ENCODE results near the gene SH3BP5.
A peak's percentile ranks its signal among the peaks of the same experiment; 100 is the strongest.

The SH3BP5 gene

GRCh38 chr3:15303216-15303615, 29.2 kb downstream of the SH3BP5 start:
- no peak for DNase-seq (ENCODE audit: low read depth)
- TF ChIP-seq MYC (IDR thresholded peaks at IDR 0.05; ENCODE audit: low read depth, low read length): no peak
- TF ChIP-seq, protein P1, sequence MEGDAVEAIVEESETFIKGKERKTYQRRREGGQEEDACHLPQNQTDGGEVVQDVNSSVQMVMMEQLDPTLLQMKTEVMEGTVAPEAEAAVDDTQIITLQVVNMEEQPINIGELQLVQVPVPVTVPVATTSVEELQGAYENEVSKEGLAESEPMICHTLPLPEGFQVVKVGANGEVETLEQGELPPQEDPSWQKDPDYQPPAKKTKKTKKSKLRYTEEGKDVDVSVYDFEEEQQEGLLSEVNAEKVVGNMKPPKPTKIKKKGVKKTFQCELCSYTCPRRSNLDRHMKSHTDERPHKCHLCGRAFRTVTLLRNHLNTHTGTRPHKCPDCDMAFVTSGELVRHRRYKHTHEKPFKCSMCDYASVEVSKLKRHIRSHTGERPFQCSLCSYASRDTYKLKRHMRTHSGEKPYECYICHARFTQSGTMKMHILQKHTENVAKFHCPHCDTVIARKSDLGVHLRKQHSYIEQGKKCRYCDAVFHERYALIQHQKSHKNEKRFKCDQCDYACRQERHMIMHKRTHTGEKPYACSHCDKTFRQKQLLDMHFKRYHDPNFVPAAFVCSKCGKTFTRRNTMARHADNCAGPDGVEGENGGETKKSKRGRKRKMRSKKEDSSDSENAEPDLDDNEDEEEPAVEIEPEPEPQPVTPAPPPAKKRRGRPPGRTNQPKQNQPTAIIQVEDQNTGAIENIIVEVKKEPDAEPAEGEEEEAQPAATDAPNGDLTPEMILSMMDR (IDR thresholded peaks at IDR 0.05; ENCODE audit: low read depth, low read length): no peak
- no peak for TF ChIP-seq POLR2A (IDR thresholded peaks at IDR 0.05; ENCODE audit: extremely low read depth, insufficient read length)
- TF ChIP-seq, protein P2, sequence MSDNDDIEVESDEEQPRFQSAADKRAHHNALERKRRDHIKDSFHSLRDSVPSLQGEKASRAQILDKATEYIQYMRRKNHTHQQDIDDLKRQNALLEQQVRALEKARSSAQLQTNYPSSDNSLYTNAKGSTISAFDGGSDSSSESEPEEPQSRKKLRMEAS (IDR thresholded peaks at IDR 0.05; ENCODE audit: low read depth, low read length): no peak
- H3K4me3 ChIP-seq (ENCODE audit: low read depth, low read length): no peak overlapping the region

- no peak overlapping the region for H3K4me3 ChIP-seq (ENCODE audit: low read depth, low read length)
- TF ChIP-seq, protein P2 (IDR thresholded peaks at IDR 0.05; ENCODE audit: low read depth, low read length): no peak
- TF ChIP-seq, protein P1 (IDR thresholded peaks at IDR 0.05; ENCODE audit: low read depth, low read length): no peak
- TF ChIP-seq MYC (IDR thresholded peaks at IDR 0.05; ENCODE audit: low read depth, low read length) (no peak), POLR2A (IDR thresholded peaks at IDR 0.05; ENCODE audit: extremely low read depth, insufficient read length) (no peak)
- DNase-seq (ENCODE audit: low read depth): no peak
Measured at GRCh38 chr3:15301761-15302160, 30.6 kb downstream of the SH3BP5 start.

DNA sequence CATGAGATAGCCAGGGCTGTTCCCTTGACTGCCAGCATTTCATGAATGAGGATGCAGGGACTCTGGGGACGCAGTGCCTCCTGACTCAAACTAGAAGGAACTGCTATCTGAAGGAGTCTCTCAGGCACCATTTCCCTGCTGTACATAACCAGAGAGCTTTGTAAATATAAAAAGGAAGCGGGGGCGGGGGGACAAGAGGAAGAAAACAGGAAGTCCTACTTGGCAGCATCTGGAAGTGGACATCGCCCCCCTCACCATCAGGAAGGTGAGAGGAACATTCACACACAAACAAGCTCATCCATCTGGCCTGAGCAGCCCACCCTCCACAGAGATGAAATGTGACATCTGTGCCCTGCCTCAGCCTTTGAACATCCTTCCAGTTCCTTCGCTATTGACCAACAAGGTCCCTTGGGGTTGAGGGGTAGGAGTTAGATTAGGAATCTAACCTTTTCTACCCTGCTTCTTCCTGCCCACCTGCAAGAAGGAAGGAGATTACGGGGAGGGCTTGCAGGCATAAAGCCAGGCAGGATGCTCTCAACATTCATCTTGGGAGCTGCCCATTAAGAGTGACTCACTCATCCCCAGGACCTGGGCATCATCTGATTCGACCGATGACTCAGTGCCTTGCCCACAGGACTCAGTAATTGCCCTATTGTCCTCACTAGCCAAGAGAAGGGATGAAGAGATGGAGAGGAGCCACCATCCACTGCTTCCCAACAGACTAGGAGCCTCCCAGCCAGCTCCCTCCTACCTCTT, 31.9 kb downstream of the SH3BP5 start:
- H3K4me3 ChIP-seq (ENCODE audit: low read depth, low read length): no peak overlapping the region
- DNase-seq (ENCODE audit: low read depth): peak; percentile 67
- TF ChIP-seq POLR2A (IDR thresholded peaks at IDR 0.05; ENCODE audit: extremely low read depth, insufficient read length): no peak
- TF ChIP-seq, protein P1 (IDR thresholded peaks at IDR 0.05; ENCODE audit: low read depth, low read length): no peak
- TF ChIP-seq, protein P2 (IDR thresholded peaks at IDR 0.05; ENCODE audit: low read depth, low read length): no peak

DNA sequence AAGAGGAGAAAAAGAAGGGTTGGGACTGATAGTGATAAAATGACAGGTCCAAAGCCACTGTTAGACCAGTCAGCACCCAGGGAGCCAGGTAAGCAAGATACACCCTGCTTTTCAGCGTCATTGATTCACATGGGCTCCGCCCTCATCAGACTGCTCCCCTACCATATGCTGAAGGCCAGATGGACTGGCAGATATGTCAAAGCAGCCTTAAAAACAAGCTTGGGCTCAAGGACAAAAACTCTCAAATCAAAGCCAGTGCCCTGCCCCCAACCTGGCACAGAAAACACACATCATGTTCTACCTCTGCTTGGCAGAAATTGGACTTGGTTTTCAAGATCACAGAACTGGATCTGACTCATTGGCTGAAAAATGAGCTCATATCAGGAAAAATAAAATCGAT, 33.4 kb downstream of the SH3BP5 start:
- no peak for DNase-seq (ENCODE audit: low read depth)
- TF ChIP-seq, protein P1 (IDR thresholded peaks at IDR 0.05; ENCODE audit: low read depth, low read length): no peak
- TF ChIP-seq MYC (IDR thresholded peaks at IDR 0.05; ENCODE audit: low read depth, low read length): no peak
- TF ChIP-seq, protein P2 (IDR thresholded peaks at IDR 0.05; ENCODE audit: low read depth, low read length): no peak
- TF ChIP-seq POLR2A (IDR thresholded peaks at IDR 0.05; ENCODE audit: extremely low read depth, insufficient read length): no peak
- H3K4me3 ChIP-seq (ENCODE audit: low read depth, low read length): no peak overlapping the region

DNA sequence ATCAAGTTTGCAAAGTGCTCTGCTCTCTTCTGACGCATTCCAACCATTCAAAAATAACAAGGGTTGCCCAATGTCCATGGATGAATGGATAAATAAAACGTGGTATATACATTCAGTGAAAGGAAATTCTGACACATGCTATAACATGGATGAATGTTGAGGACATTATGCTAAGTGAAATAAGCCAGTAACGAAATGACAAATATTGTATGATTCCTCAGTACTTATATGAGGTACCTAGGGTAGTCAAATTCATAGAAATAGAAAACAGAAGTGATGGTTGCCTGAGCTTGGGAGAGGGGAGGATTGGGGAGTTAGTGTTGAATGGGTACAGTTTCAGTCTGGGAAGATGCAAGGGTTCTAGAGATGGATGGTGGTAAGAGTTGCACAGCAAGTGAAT, 33.9 kb downstream of the SH3BP5 start:
- no peak overlapping the region for H3K4me3 ChIP-seq (ENCODE audit: low read depth, low read length)
- TF ChIP-seq, protein P2 (IDR thresholded peaks at IDR 0.05; ENCODE audit: low read depth, low read length): no peak
- TF ChIP-seq, protein P1 (IDR thresholded peaks at IDR 0.05; ENCODE audit: low read depth, low read length): no peak
- no peak for TF ChIP-seq POLR2A (IDR thresholded peaks at IDR 0.05; ENCODE audit: extremely low read depth, insufficient read length)
- TF ChIP-seq MYC (IDR thresholded peaks at IDR 0.05; ENCODE audit: low read depth, low read length): no peak
- no peak for DNase-seq (ENCODE audit: low read depth)
